GM18870 (cell line): ENCODE data around the gene GNE.

ENCODE experiments used
- ATAC-seq: cut with Tn5 transposase; IDR thresholded peaks from one replicate; pipeline ENCODE4 v1.9.1; 2021; ENCODE audit warnings: moderate library complexity; ENCODE audit not compliant: unreplicated experiment

Gene GNE

GRCh38 chr9:36169708-36170107 is 88.5 kb downstream of the GNE start:
- no peak for ATAC-seq

GRCh38 chr9:36169166-36169565 is 89.1 kb downstream of the GNE start, which contains the start of gene CCIN:
Gene CCIN (plus strand): TSS chr9:36169388. CDS start chr9:36169503, 115 bp downstream.
- ATAC-seq = no peak

GRCh38 chr9:36166168-36166927 is 91.9 kb downstream of the GNE start:
- ATAC-seq = peak; percentile 50

GRCh38 chr9:36165826-36166167 is 92.5 kb downstream of the GNE start:
- no peak for ATAC-seq

- no peak for ATAC-seq
Observed at GRCh38 chr9:36164989-36165388, 93.3 kb downstream of the GNE start.
